MCF 10A (cell line): Measurements from ENCODE around the gene MUC4. TPM values are rescaled to one million over a fixed set of nuclear protein-coding genes. Genes with fewer than 3 reads are reported as not detected.

Source experiments
- BruUV-seq: library from RNA; stranded (reverse); fragments of 400-500 nt; replicated peaks from 2 replicates; lab custom pipeline; 2021; lab: Mats Ljungman, UMichigan
- CTCF ChIA-PET: fragments of 300-600 bp; sonication (Branson Sonifier 250); formaldehyde crosslinking; extraction: SDS; loops from one replicate; lab custom pipeline; 2021; ENCODE audit warnings: antibody characterized with exemption, inconsistent platforms; lab: Yijun Ruan, JAX
- POLR2A ChIA-PET: fragments of 300-600, 350-650 bp; sonication (Branson Sonifier 250); formaldehyde crosslinking; extraction: SDS; loops from one replicate; lab custom pipeline; 2020; ENCODE audit warnings: antibody characterized with exemption, inconsistent platforms; lab: Yijun Ruan, JAX
- DNase-seq: peaks from one replicate; pipeline ENCODE4 v3.0.0-alpha.2; 2018; ENCODE audit not compliant: unreplicated experiment
- H3K27ac Mint-ChIP-seq: one replicate; pipeline ENCODE4 v1.8.0; 2022; ENCODE audit warnings: mild to moderate bottlenecking, low read depth, mixed read lengths; ENCODE audit not compliant: unreplicated experiment
- H3K27me3 Mint-ChIP-seq: one replicate; pipeline ENCODE4 v1.8.0; 2022; ENCODE audit warnings: mixed read lengths; ENCODE audit not compliant: insufficient read depth, unreplicated experiment
- H3K36me3 Mint-ChIP-seq: one replicate; pipeline ENCODE4 v1.8.0; 2022; ENCODE audit warnings: mild to moderate bottlenecking, moderate library complexity, mixed read lengths; ENCODE audit not compliant: insufficient read depth, unreplicated experiment
- H3K4me1 Mint-ChIP-seq: one replicate; pipeline ENCODE4 v1.8.0; 2022; ENCODE audit warnings: mixed read lengths; ENCODE audit not compliant: insufficient read depth, unreplicated experiment
- H3K4me3 Mint-ChIP-seq: one replicate; pipeline ENCODE4 v1.8.0; 2022; ENCODE audit warnings: mild to moderate bottlenecking, moderate library complexity, mixed read lengths; ENCODE audit not compliant: unreplicated experiment
- H3K9me3 Mint-ChIP-seq: one replicate; pipeline ENCODE4 v1.8.0; 2022; ENCODE audit warnings: mixed read lengths; ENCODE audit not compliant: unreplicated experiment
- intact Hi-C: fragments of 100-400 bp; cut with micrococcal nuclease; formaldehyde crosslinking; loops from 2 replicates; pipeline ENCODE4 v1.14.1; 2022
- total RNA-seq: library from RNA; stranded (reverse); gene quantifications from 2 replicates; pipeline ENCODE4 v1.2.3, GENCODE V29; 2022
- TF ChIP-seq, protein P1 (sequence below): fragments of 200-600 bp; IDR thresholded peaks from one replicate; pipeline ENCODE4 v1.8.0; 2022; ENCODE audit warnings: antibody characterized with exemption, mild to moderate bottlenecking; ENCODE audit not compliant: unreplicated experiment

MUC4 gene
- total RNA-seq, 1 experiment from 2014 or later = not detected

- intact Hi-C loops = no loop called here
- BruUV-seq = no TSS peak
- no peak for DNase-seq
- ChIA-PET POLR2A (interaction anchor here (0.8 kb wide), 1 partner anchor 295 kb away, joined by 3 read pairs; no protein-coding TSS in a partner anchor), CTCF (no interaction called here)
- Mint-ChIP-seq H3K36me3 (no peaks in the 10 kb centered on the region), H3K4me1 (peaks cover 5% of the 10 kb centered on the region), H3K27me3 (peaks cover 22% of the 10 kb centered on the region), H3K4me3 (no peak overlapping the region), H3K27ac (no peak overlapping the region), H3K9me3 (peaks cover 7% of the 10 kb centered on the region)
- TF ChIP-seq, protein P1, sequence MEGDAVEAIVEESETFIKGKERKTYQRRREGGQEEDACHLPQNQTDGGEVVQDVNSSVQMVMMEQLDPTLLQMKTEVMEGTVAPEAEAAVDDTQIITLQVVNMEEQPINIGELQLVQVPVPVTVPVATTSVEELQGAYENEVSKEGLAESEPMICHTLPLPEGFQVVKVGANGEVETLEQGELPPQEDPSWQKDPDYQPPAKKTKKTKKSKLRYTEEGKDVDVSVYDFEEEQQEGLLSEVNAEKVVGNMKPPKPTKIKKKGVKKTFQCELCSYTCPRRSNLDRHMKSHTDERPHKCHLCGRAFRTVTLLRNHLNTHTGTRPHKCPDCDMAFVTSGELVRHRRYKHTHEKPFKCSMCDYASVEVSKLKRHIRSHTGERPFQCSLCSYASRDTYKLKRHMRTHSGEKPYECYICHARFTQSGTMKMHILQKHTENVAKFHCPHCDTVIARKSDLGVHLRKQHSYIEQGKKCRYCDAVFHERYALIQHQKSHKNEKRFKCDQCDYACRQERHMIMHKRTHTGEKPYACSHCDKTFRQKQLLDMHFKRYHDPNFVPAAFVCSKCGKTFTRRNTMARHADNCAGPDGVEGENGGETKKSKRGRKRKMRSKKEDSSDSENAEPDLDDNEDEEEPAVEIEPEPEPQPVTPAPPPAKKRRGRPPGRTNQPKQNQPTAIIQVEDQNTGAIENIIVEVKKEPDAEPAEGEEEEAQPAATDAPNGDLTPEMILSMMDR = no peak
Measured at GRCh38 chr3:195844671-195845218, 33.0 kb upstream of the MUC4 start.

GRCh38 chr3:195839260-195840010, 27.7 kb upstream of the MUC4 start:
- TF ChIP-seq, protein P1 = no peak
- BruUV-seq = no TSS peak

GRCh38 chr3:195838714-195839113, 27.0 kb upstream of the MUC4 start:
- H3K9me3 Mint-ChIP-seq = no peaks in the 10 kb centered on the region
- H3K36me3 Mint-ChIP-seq = no peaks in the 10 kb centered on the region
- no TSS peak for BruUV-seq
- TF ChIP-seq, protein P1 = no peak
- CTCF ChIA-PET = interaction anchor here (0.8 to 3.8 kb wide), 2 partner anchors 12 to 13 kb away, joined by 4 to 25 read pairs; no protein-coding TSS in a partner anchor
- no peaks in the 10 kb centered on the region for H3K4me1 Mint-ChIP-seq
- POLR2A ChIA-PET = no interaction called here
- intact Hi-C loops = no loop called here
- no peak overlapping the region for H3K4me3 Mint-ChIP-seq
- H3K27ac Mint-ChIP-seq = no peak overlapping the region
- DNase-seq = no peak
- peaks cover 44% of the 10 kb centered on the region for H3K27me3 Mint-ChIP-seq

More at GRCh38 chr3:195839260-195840010, 27.7 kb upstream of the MUC4 start:
- no peak overlapping the region for H3K4me3 Mint-ChIP-seq
- no peak for DNase-seq
- no peaks in the 10 kb centered on the region for H3K9me3 Mint-ChIP-seq
- H3K27me3 Mint-ChIP-seq = peaks cover 51% of the 10 kb centered on the region
- ChIA-PET POLR2A (no interaction called here), CTCF (interaction anchor here (0.8 to 3.8 kb wide), 2 partner anchors 11 to 12 kb away, joined by 4 to 25 read pairs; no protein-coding TSS in a partner anchor)
- no peaks in the 10 kb centered on the region for H3K4me1 Mint-ChIP-seq
- no peak overlapping the region for H3K27ac Mint-ChIP-seq
- intact Hi-C loops = no loop called here
- no peaks in the 10 kb centered on the region for H3K36me3 Mint-ChIP-seq

DNA sequence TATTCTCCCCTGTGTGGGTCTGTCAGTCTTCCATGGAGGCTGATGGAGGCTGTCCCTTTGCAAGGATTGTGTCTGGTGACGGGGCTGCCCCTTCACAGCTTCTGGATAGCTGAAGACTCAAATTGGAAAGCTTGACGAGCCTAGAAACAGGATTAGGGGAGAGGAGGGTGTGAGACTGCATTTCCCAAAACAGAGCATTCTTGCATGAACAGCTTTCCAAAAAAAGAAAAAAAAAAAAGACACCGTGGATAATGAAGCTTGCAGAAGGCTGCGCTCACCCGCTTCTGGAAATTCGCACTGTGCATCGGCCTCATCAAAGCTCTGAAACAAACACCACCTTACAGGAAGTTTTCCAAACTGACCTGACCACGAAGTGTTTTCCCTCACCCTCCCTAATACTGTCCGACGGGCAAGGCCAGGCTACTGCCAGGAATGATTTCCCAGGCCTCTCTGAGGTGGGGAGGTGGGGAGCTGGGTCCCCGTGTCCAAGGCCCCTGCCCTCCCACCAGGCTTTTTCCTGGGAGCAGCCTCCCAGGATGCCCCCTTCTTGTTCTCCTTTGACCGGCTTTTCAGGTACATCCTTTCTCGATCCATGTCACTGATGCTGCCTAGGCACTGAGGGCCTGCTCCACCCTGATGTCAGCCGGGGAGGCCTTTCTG, 24.9 kb upstream of the MUC4 start:
- ChIA-PET POLR2A (no interaction called here), CTCF (interaction anchor here (0.6 to 1.6 kb wide), 3 partner anchors 14 to 898 kb away, joined by 3 to 5 read pairs (median 3); no protein-coding TSS in a partner anchor)
- no TSS peak for BruUV-seq
- H3K4me3 Mint-ChIP-seq = no peak overlapping the region
- H3K27me3 Mint-ChIP-seq = peaks cover 41% of the 10 kb centered on the region
- intact Hi-C loops = no loop called here
- no peaks in the 10 kb centered on the region for H3K9me3 Mint-ChIP-seq
- H3K4me1 Mint-ChIP-seq = no peaks in the 10 kb centered on the region
- DNase-seq = no peak
- no peak overlapping the region for H3K27ac Mint-ChIP-seq
- TF ChIP-seq, protein P1 = no peak
- no peaks in the 10 kb centered on the region for H3K36me3 Mint-ChIP-seq
